ENCODE results near the gene KCTD20. TPM values are rescaled to one million over a fixed set of nuclear protein-coding genes. Genes with fewer than 3 reads are reported as not detected.

Gene KCTD20
- polyA plus RNA-seq, 1 donor from 2014 or later = 32.4 TPM

- no peaks in the 10 kb centered on the region for H3K36me3 ChIP-seq (ENCODE audit: insufficient read depth, low read length)
- no peak overlapping the region for H2AFZ ChIP-seq (ENCODE audit: low read depth, low read length)
- no peaks in the 10 kb centered on the region for H3F3A ChIP-seq (ENCODE audit: insufficient read depth, low read length, poor library complexity, severe bottlenecking)
- H3K4me3 ChIP-seq (ENCODE audit: low read length) = no peak overlapping the region
- no peak overlapping the region for H3K4me2 ChIP-seq (ENCODE audit: low read length)
- no peaks in the 10 kb centered on the region for H3K79me2 ChIP-seq (replicated peaks; ENCODE audit: insufficient read depth, low read length)
- no peak overlapping the region for H3K9ac ChIP-seq (ENCODE audit: low read length)
- H3K9me3 ChIP-seq (ENCODE audit: low read length) = no peaks in the 10 kb centered on the region
- no peaks in the 10 kb centered on the region for H4K20me1 ChIP-seq (ENCODE audit: insufficient read depth)
- TF ChIP-seq RAD21 (conservative IDR thresholded peaks at IDR 0.05) (no peak), MXI1 (conservative IDR thresholded peaks at IDR 0.05; ENCODE audit: poor library complexity, severe bottlenecking) (no peak), TAF1 (IDR thresholded peaks at IDR 0.05; ENCODE audit: low read depth) (no peak), REST (IDR thresholded peaks at IDR 0.05; ENCODE audit: borderline replicate concordance) (no peak)
- H3K27me3 ChIP-seq (ENCODE audit: insufficient read depth, low read depth, low read length) = no peaks in the 10 kb centered on the region
- H3K9me2 ChIP-seq (ENCODE audit: insufficient read depth, low read length) = no peaks in the 10 kb centered on the region
- no peak overlapping the region for H3K27ac ChIP-seq (ENCODE audit: low read length)
Measured at GRCh38 chr6:36426622-36427021, 16.2 kb upstream of the KCTD20 start.

- Histone ChIP-seq H3K79me2 (replicated peaks; ENCODE audit: insufficient read depth, low read length) (no peaks in the 10 kb centered on the region), H3K9me3 (ENCODE audit: low read length) (no peaks in the 10 kb centered on the region), H3K27ac (ENCODE audit: low read length) (no peak overlapping the region), H3K4me2 (ENCODE audit: low read length) (no peak overlapping the region), H3K4me3 (ENCODE audit: low read length) (no peak overlapping the region), H3K9ac (ENCODE audit: low read length) (no peak overlapping the region), H4K20me1 (ENCODE audit: insufficient read depth) (no peaks in the 10 kb centered on the region), H3K9me2 (ENCODE audit: insufficient read depth, low read length) (no peaks in the 10 kb centered on the region), H3F3A (ENCODE audit: insufficient read depth, low read length, poor library complexity, severe bottlenecking) (no peaks in the 10 kb centered on the region), H2AFZ (ENCODE audit: low read depth, low read length) (no peak overlapping the region), H3K36me3 (ENCODE audit: insufficient read depth, low read length) (no peaks in the 10 kb centered on the region), H3K27me3 (ENCODE audit: insufficient read depth, low read depth, low read length) (no peaks in the 10 kb centered on the region)
- TF ChIP-seq REST (IDR thresholded peaks at IDR 0.05; ENCODE audit: borderline replicate concordance) (no peak), EZH2 (IDR thresholded peaks at IDR 0.05; ENCODE audit: borderline replicate concordance, insufficient read depth, low read length, poor library complexity, severe bottlenecking) (no peak), CTCF (IDR thresholded peaks at IDR 0.05; ENCODE audit: poor library complexity, severe bottlenecking) (no peak), MXI1 (conservative IDR thresholded peaks at IDR 0.05; ENCODE audit: poor library complexity, severe bottlenecking) (no peak), TAF1 (IDR thresholded peaks at IDR 0.05; ENCODE audit: low read depth) (no peak), EP300 (conservative IDR thresholded peaks at IDR 0.05; ENCODE audit: poor library complexity, severe bottlenecking) (no peak), RAD21 (conservative IDR thresholded peaks at IDR 0.05) (no peak), SMC3 (conservative IDR thresholded peaks at IDR 0.05; ENCODE audit: poor library complexity) (no peak), POLR2AphosphoS5 (IDR thresholded peaks at IDR 0.05) (no peak)
Measured at GRCh38 chr6:36428911-36429310, 13.9 kb upstream of the KCTD20 start.
